Kidney (tissue), 22 donors: ENCODE results near the gene NDUFS5. TPM values are rescaled to one million over a fixed set of nuclear protein-coding genes. Genes with fewer than 3 reads are reported as not detected.
A peak's percentile ranks its signal among the peaks of the same experiment; 100 is the strongest.
"Not testable (repeated sequence)": the region's sequence is repeated elsewhere in the genome, so short reads cannot be mapped to it uniquely, and the experiment has no call there.

Experiments
- DNase-seq, 5 donors: peaks; one replicate each; pipeline ENCODE4 v3.0.0-alpha.2; 2013 to 2020
- FAIRE-seq: peaks from 2 replicates; lab custom pipeline; 2012; peaks lifted over from hg19 to GRCh38; lab: Jason Lieb, UNC
- H3K27ac ChIP-seq, 2 donors: one replicate each; pipeline ENCODE4 v1.7.0; 2013; ENCODE audit warnings: low read depth in 2 of 2, low read length in 2 of 2, inconsistent platforms in 1 of 2
- H3K27me3 ChIP-seq: one replicate; pipeline ENCODE4 v1.7.1; 2013; ENCODE audit warnings: low read length, inconsistent platforms; ENCODE audit not compliant: control insufficient read depth, insufficient read depth
- H3K36me3 ChIP-seq, 3 donors: one replicate each; pipeline versions ENCODE4 v1.7.0 to v1.7.1; 2013; ENCODE audit warnings: low read length in 3 of 3, control low read depth in 1 of 3, inconsistent platforms in 1 of 3; ENCODE audit not compliant: insufficient read depth in 3 of 3, control insufficient read depth in 2 of 3
- H3K4me1 ChIP-seq, 3 donors: one replicate each; pipeline versions ENCODE4 v1.7.0 to v1.7.1; 2013; ENCODE audit warnings: low read length in 3 of 3, inconsistent platforms in 1 of 3, low read depth in 1 of 3; ENCODE audit not compliant: control insufficient read depth in 2 of 3, insufficient read depth in 2 of 3
- H3K4me3 ChIP-seq, 3 donors: one replicate each; pipeline versions ENCODE4 v1.7.0 to v1.8.1; 2013; ENCODE audit warnings: low read length in 3 of 3, control low read depth in 1 of 3, inconsistent platforms in 1 of 3
- H3K9ac ChIP-seq, 3 donors: one replicate each; pipeline versions ENCODE4 v1.7.0 to v1.7.1; 2013; ENCODE audit warnings: low read length in 3 of 3, control low read depth in 1 of 3, inconsistent platforms in 1 of 3
- H3K9me3 ChIP-seq, 3 donors: one replicate each; pipeline versions ENCODE4 v1.7.0 to v1.7.1; 2013; ENCODE audit warnings: low read length in 3 of 3, control low read depth in 1 of 3, inconsistent platforms in 1 of 3; ENCODE audit not compliant: control insufficient read depth in 2 of 3, insufficient read depth in 1 of 3
- intact Hi-C: fragments of 100-400 bp; cut with DNase I; formaldehyde crosslinking; loops from one replicate; pipeline ENCODE4 v1.11.1; 2022
- long read RNA-seq, 10 donors: library from polyadenylated mRNA in 1 of 10; unstranded in 1 of 10; transcript quantifications; one replicate each; pipeline ENCODE4 v2.0.0 and lab custom pipeline, GENCODE V29; 2021 to 2026
- polyA plus RNA-seq: library from polyadenylated mRNA; stranded (reverse); fragments of 350-450 nt; fragmentation: Illumina TruSeq; extraction: RNeasy Lipid Tissue Mini Kit (QIAGEN cat#74804); gene quantifications from one replicate; pipeline ENCODE4 v1.2.3, GENCODE V29; 2014; ENCODE audit warnings: low read depth, low replicate concordance; ENCODE audit not compliant: insufficient read depth
- total RNA-seq: library from RNA; stranded (reverse); fragmentation: NEBNext Ultra II Directional; extraction: Animal tissue kit (Norgen Biotek cat#: 25700); gene quantifications from one replicate; pipeline ENCODE4 v1.2.1, GENCODE V29; 2021
- TF ChIP-seq, protein P1 (sequence below): IDR thresholded peaks from 3 replicates; pipeline ENCODE4 v1.5.1; 2012; ENCODE audit warnings: mild to moderate bottlenecking, moderate library complexity, borderline replicate concordance; ENCODE audit not compliant: insufficient read depth; ENCODE audit errors: extremely low read depth
- donor health status: control.
- donor health status: control.
- donor health status: control.
- donor health status: control.
- donor health status: control.
- donor health status: DM: yes; HTN: yes; CAD: no.
- donor health status: Normal renal cell carcinoma (clear cell type).

The NDUFS5 gene
- total RNA-seq: 174 TPM
- polyA plus RNA-seq: 1,037 TPM
- long read RNA-seq, donor 1, transcript NDUFS5-201 (3 exons, 544 nt): minor isoform, 69 of 188 reads
- long read RNA-seq, donor 1, transcript NDUFS5-202 (3 exons, 548 nt): major isoform, 84 of 188 reads
- long read RNA-seq, donor 1, partial matches to known transcripts: 35 of 188 reads
- long read RNA-seq, donor 1, other reads (novel, unspliced or antisense): 0 of 188 reads
- long read RNA-seq, donor 2, transcript NDUFS5-201 (3 exons, 544 nt): minor isoform, 71 of 194 reads
- long read RNA-seq, donor 2, transcript NDUFS5-202 (3 exons, 548 nt): major isoform, 103 of 194 reads
- long read RNA-seq, donor 2, partial matches to known transcripts: 20 of 194 reads
- long read RNA-seq, donor 2, other reads (novel, unspliced or antisense): 0 of 194 reads
- long read RNA-seq, donor 3, transcript NDUFS5-202 (3 exons, 548 nt): minor isoform, 119 of 281 reads
- long read RNA-seq, donor 3, transcript NDUFS5-201 (3 exons, 544 nt): major isoform, 121 of 281 reads
- long read RNA-seq, donor 3, partial matches to known transcripts: 41 of 281 reads
- long read RNA-seq, donor 3, other reads (novel, unspliced or antisense): 0 of 281 reads
- long read RNA-seq, donor 4, transcript NDUFS5-202 (3 exons, 548 nt): minor isoform, 51 of 120 reads
- long read RNA-seq, donor 4, transcript NDUFS5-201 (3 exons, 544 nt): major isoform, 61 of 120 reads
- long read RNA-seq, donor 4, partial matches to known transcripts: 8 of 120 reads
- long read RNA-seq, donor 4, other reads (novel, unspliced or antisense): 0 of 120 reads
- long read RNA-seq, donor 5, transcript NDUFS5-201 (3 exons, 544 nt): minor isoform, 7 of 15 reads
- long read RNA-seq, donor 5, transcript NDUFS5-202 (3 exons, 548 nt): major isoform, 8 of 15 reads
- long read RNA-seq, donor 5, partial matches to known transcripts: 0 of 15 reads
- long read RNA-seq, donor 5, other reads (novel, unspliced or antisense): 0 of 15 reads
- long read RNA-seq, donor 6, transcript NDUFS5-202 (3 exons, 548 nt): major isoform, 239 of 532 reads
- long read RNA-seq, donor 6, transcript NDUFS5-201 (3 exons, 544 nt): minor isoform, 226 of 532 reads
- long read RNA-seq, donor 6, partial matches to known transcripts: 67 of 532 reads
- long read RNA-seq, donor 6, other reads (novel, unspliced or antisense): 0 of 532 reads
- long read RNA-seq, donor 7, transcript NDUFS5-202 (3 exons, 548 nt): minor isoform, 18 of 69 reads
- long read RNA-seq, donor 7, transcript NDUFS5-201 (3 exons, 544 nt): major isoform, 25 of 69 reads
- long read RNA-seq, donor 7, partial matches to known transcripts: 26 of 69 reads
- long read RNA-seq, donor 7, other reads (novel, unspliced or antisense): 0 of 69 reads
- long read RNA-seq, donor 8, transcript NDUFS5-202 (3 exons, 548 nt): minor isoform, 59 of 222 reads
- long read RNA-seq, donor 8, transcript NDUFS5-201 (3 exons, 544 nt): major isoform, 142 of 222 reads
- long read RNA-seq, donor 8, partial matches to known transcripts: 21 of 222 reads
- long read RNA-seq, donor 8, other reads (novel, unspliced or antisense): 0 of 222 reads
- long read RNA-seq, donor 9, transcript NDUFS5-202 (3 exons, 548 nt): minor isoform, 28 of 154 reads
- long read RNA-seq, donor 9, transcript NDUFS5-201 (3 exons, 544 nt): major isoform, 105 of 154 reads
- long read RNA-seq, donor 9, partial matches to known transcripts: 21 of 154 reads
- long read RNA-seq, donor 9, other reads (novel, unspliced or antisense): 0 of 154 reads
- long read RNA-seq, donor 10, transcript NDUFS5-201 (3 exons, 544 nt): major isoform, 81 of 174 reads
- long read RNA-seq, donor 10, transcript NDUFS5-202 (3 exons, 548 nt): minor isoform, 66 of 174 reads
- long read RNA-seq, donor 10, partial matches to known transcripts: 27 of 174 reads
- long read RNA-seq, donor 10, other reads (novel, unspliced or antisense): 0 of 174 reads

DNA sequence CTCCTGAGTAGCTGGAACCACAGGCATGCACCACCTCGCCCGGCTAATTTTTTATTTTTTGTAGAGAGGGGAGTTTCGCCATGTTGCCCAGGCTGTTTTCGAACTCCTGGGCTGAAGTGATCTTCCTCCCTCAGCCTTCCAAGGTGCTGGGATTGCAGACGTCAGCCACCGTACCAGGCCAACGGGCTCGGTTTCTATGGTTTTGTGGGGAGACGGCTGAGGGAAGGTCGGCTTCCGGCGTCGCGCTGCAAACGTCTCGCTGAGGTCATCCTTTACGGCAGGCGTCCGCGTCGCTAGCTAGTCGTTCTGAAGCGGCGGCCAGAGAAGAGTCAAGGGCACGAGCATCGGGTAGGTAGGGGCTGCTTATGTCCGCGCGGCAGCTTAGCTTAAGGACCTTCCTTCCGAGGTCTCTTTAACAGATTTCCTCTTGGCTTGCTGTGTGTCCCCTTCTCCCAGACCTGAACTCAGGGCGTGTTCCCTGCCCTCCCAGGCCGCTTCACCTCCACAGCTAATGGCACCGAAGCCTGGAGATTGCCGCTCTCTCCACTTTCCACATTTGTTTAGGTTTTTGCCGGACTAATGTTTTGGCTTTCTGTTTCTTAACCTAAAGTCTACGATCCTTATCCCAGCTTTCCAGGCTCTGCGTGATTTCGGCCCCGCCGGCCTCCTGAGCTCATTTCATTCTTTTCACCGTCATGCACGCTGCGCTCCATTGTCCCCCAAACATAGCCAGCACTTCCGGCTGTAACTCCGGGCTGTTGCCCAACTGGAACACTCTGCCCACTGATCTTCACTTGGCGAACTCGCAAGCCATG is at the start of gene NDUFS5:
Gene NDUFS5 (plus strand): TSS at position 300 of the 815 bp plus-strand sequence. CDS start 2,375 bp downstream, outside the sequence.
- no peaks in the 10 kb centered on the region for H3K27me3 ChIP-seq
- intact Hi-C loops: no loop called here
- peaks cover 0 to 8% (median 6%) of the 10 kb centered on the region in 3 donors for H3K4me1 ChIP-seq
- no peaks in the 10 kb centered on the region for H3K9me3 ChIP-seq
- TF ChIP-seq, protein P1, sequence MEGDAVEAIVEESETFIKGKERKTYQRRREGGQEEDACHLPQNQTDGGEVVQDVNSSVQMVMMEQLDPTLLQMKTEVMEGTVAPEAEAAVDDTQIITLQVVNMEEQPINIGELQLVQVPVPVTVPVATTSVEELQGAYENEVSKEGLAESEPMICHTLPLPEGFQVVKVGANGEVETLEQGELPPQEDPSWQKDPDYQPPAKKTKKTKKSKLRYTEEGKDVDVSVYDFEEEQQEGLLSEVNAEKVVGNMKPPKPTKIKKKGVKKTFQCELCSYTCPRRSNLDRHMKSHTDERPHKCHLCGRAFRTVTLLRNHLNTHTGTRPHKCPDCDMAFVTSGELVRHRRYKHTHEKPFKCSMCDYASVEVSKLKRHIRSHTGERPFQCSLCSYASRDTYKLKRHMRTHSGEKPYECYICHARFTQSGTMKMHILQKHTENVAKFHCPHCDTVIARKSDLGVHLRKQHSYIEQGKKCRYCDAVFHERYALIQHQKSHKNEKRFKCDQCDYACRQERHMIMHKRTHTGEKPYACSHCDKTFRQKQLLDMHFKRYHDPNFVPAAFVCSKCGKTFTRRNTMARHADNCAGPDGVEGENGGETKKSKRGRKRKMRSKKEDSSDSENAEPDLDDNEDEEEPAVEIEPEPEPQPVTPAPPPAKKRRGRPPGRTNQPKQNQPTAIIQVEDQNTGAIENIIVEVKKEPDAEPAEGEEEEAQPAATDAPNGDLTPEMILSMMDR: no peak
- FAIRE-seq (no peak), DNase-seq (peak; percentile 94 to 98 (median 96))
- peaks cover 2 to 15% (median 9%) of the 10 kb centered on the region in 3 donors for H3K36me3 ChIP-seq
- peak within 1 kb of the TSS; percentile 95 to 96 for H3K27ac ChIP-seq
- H3K9ac ChIP-seq: peak within 1 kb of the TSS; percentile 90 to 100 (median 95)
- peak within 1 kb of the TSS; percentile 95 to 100 (median 100) for H3K4me3 ChIP-seq

- DNase-seq, H3K27ac ChIP-seq, H3K9me3 ChIP-seq, H3K27me3 ChIP-seq, H3K4me3 ChIP-seq, H3K36me3 ChIP-seq, FAIRE-seq, H3K9ac ChIP-seq, intact Hi-C loops, H3K4me1 ChIP-seq: not testable (repeated sequence)
Measured at GRCh38 chr1:38977399-38978244, 48.5 kb upstream of the NDUFS5 start.

GRCh38 chr1:38978245-38978542 is 48.0 kb upstream of the NDUFS5 start:
- H3K9ac ChIP-seq, DNase-seq, FAIRE-seq, H3K4me1 ChIP-seq, H3K27ac ChIP-seq, H3K27me3 ChIP-seq, intact Hi-C loops, H3K36me3 ChIP-seq, H3K4me3 ChIP-seq, H3K9me3 ChIP-seq: not testable (repeated sequence)

DNA sequence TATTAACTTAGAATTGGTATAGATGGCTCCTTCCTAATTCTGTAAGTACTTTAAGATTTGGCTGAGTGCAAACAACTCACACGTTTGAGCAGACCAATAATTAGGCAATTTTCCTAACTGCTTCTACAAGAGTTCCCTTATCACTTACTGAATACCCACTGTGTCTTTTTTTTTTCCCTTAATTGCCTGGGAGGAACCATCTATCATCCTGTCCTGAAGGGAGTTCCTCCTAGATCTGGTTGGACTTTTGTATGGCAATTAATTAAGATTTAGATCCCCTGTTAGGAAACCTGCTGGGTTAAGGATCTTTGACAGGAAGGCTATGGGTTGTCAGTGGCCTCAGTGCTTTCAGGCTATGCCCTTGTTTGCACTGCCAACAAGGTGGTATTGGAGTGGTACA is 46.8 kb upstream of the NDUFS5 start:
- H3K36me3 ChIP-seq, H3K9me3 ChIP-seq, DNase-seq, H3K4me1 ChIP-seq, FAIRE-seq, H3K27me3 ChIP-seq, H3K9ac ChIP-seq, intact Hi-C loops, H3K27ac ChIP-seq, H3K4me3 ChIP-seq: not testable (repeated sequence)
